Gastrocnemius medialis (tissue), 4 donors: Measurements from ENCODE around the gene TNXB.

Source experiments
- CTCF ChIP-seq, 5 experiments: fragments of 450-650 bp in 3 of 5; fragments of 200-600 bp in 2 of 5; sonication (generic) in 2 of 5; IDR thresholded peaks in 4 of 5; conservative IDR thresholded peaks in 1 of 5; 1 replicate in 4 of 5; 2 replicates in 1 of 5; pipeline ENCODE4 v1.5.1; 2016 to 2019; ENCODE audit warnings: antibody characterized with exemption in 5 of 5, mild to moderate bottlenecking in 3 of 5, moderate library complexity in 3 of 5
- POLR2A ChIP-seq, 2 donors: fragments of 450-650 bp; IDR thresholded peaks; one replicate each; pipeline ENCODE4 v1.6.1; 2017; ENCODE audit warnings: antibody characterized with exemption in 2 of 2, mild to moderate bottlenecking in 2 of 2, moderate library complexity in 2 of 2

DNA sequence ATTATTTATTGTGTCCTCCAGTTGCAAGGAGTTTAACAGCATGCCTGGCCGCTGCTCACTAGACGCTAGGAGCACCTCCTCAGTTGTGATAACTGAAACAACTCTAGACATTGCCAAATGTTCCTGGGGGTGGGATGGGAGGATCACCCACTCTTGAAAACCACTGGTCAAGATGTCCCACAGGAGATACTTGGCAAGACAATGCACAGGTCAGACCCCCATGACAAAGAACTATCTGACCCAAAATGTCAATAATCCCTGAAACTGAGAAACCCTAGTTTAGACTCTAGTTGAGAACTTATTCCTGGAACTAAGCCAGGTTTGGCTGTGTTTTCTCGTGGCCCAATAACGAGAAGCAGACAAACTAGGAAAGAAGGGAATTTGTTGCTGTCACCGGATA, 30.5 kb upstream of the TNXB start:
- TF ChIP-seq POLR2A (IDR thresholded peaks at IDR 0.05) (no peak), CTCF (IDR thresholded peaks at IDR 0.05 in 4 of 5, conservative IDR thresholded peaks at IDR 0.05 in 1 of 5) (no peak)
